Gastrocnemius medialis (tissue), 4 donors: Measurements from ENCODE around the gene ZNF619.

Experiments
- CTCF ChIP-seq, 5 experiments: fragments of 450-650 bp in 3 of 5; fragments of 200-600 bp in 2 of 5; sonication (generic) in 2 of 5; IDR thresholded peaks in 4 of 5; conservative IDR thresholded peaks in 1 of 5; 1 replicate in 4 of 5; 2 replicates in 1 of 5; pipeline ENCODE4 v1.5.1; 2016 to 2019; ENCODE audit warnings: antibody characterized with exemption in 5 of 5, mild to moderate bottlenecking in 3 of 5, moderate library complexity in 3 of 5
- POLR2A ChIP-seq, 2 donors: fragments of 450-650 bp; IDR thresholded peaks; one replicate each; pipeline ENCODE4 v1.6.1; 2017; ENCODE audit warnings: antibody characterized with exemption in 2 of 2, mild to moderate bottlenecking in 2 of 2, moderate library complexity in 2 of 2

- TF ChIP-seq CTCF (IDR thresholded peaks at IDR 0.05 in 4 of 5, conservative IDR thresholded peaks at IDR 0.05 in 1 of 5) (no peak), POLR2A (IDR thresholded peaks at IDR 0.05) (no peak)
Observed at GRCh38 chr3:40518067-40518466, 41.1 kb downstream of the ZNF619 start.
